ENCODE results near the gene PPP2R2B. TPM values are rescaled to one million over a fixed set of nuclear protein-coding genes. Genes with fewer than 3 reads are reported as not detected.

The PPP2R2B gene
- total RNA-seq, 4 donors from 2014 or later: 0.53 to 2.0 (median 1.1) TPM

DNA sequence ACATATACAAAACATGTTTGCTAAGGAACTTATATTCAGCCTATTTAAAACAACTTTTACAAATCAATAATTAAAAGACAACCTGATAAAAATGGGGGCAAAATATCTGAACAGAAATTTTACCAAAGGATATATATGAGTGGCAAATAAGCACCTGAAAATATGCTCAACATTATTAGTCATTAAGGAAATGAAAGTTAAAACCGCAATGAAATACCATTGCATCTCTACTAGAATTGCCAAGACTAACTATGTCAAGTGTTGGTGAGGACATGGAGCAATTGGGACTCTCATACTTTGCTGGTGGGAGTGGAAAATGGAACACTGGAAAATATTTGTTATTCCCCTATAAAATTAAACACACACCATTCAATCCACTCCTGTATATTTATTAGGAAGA, 26.3 kb upstream of the PPP2R2B start:
- no peaks in the 10 kb centered on the region for H3K4me1 ChIP-seq
- no peak overlapping the region for H3K4me3 ChIP-seq
- no peak for TF ChIP-seq POLR2A (IDR thresholded peaks at IDR 0.05)
- TF ChIP-seq, protein P1, sequence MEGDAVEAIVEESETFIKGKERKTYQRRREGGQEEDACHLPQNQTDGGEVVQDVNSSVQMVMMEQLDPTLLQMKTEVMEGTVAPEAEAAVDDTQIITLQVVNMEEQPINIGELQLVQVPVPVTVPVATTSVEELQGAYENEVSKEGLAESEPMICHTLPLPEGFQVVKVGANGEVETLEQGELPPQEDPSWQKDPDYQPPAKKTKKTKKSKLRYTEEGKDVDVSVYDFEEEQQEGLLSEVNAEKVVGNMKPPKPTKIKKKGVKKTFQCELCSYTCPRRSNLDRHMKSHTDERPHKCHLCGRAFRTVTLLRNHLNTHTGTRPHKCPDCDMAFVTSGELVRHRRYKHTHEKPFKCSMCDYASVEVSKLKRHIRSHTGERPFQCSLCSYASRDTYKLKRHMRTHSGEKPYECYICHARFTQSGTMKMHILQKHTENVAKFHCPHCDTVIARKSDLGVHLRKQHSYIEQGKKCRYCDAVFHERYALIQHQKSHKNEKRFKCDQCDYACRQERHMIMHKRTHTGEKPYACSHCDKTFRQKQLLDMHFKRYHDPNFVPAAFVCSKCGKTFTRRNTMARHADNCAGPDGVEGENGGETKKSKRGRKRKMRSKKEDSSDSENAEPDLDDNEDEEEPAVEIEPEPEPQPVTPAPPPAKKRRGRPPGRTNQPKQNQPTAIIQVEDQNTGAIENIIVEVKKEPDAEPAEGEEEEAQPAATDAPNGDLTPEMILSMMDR (IDR thresholded peaks at IDR 0.05): no peak
- 93 to 100% methylated on average over 1 of the region's 1 CpG for WGBS, 2 donors
- intact Hi-C loops (cut with DNase I): no loop called here
- no peaks in the 10 kb centered on the region for H3K9me3 ChIP-seq
- no peak overlapping the region for H3K27ac ChIP-seq
- DNase-seq: no peak
- H3K27me3 ChIP-seq: no peaks in the 10 kb centered on the region
- no peaks in the 10 kb centered on the region for H3K36me3 ChIP-seq

DNA sequence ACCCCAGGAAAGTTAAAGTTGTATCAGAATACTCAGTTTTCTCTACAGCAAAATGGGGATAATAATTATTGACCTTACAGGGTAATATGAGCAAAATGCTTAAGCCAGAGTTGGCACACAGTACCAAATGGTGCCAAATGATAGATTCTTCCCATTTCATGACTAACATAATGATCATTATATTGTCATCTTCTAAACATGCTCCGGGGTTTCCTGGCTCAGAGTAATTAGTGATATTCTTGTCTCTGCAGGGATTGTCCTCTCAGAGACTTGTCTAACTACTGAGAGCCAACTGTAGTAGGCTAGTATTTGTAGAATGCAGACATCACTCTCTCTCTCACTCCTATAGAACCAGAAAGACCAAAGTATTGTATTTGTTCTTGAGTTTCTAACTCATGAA, 25.2 kb upstream of the PPP2R2B start:
- WGBS, 2 donors: 25 to 45% methylated on average over 1 of the region's 1 CpG
- H3K27ac ChIP-seq: no peak overlapping the region
- no peak for TF ChIP-seq POLR2A (IDR thresholded peaks at IDR 0.05)
- TF ChIP-seq, protein P1 (IDR thresholded peaks at IDR 0.05): no peak
- no peak overlapping the region for H3K4me3 ChIP-seq
- H3K36me3 ChIP-seq: no peaks in the 10 kb centered on the region
- DNase-seq: no peak
- no peaks in the 10 kb centered on the region for H3K4me1 ChIP-seq
- intact Hi-C loops (cut with DNase I): no loop called here
- H3K27me3 ChIP-seq: no peaks in the 10 kb centered on the region
- H3K9me3 ChIP-seq: no peaks in the 10 kb centered on the region

DNA sequence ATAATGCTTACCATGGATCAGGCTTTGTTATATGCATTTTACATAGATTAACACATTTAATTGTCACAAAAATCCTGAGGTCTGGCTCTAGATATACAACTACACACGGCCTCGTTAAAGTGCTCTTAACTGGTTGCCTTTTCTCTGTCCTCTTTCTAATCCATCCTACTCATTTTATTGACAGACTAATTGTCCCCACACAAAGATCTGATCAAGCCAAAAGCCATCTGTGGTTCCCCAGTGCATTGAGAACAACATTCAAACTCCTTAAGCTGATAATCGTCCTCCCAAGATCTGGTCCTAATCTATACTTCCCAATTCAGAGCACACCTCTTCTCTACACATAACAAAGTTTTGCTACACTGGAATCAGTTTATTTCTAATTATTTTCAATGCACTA, 23.9 kb upstream of the PPP2R2B start:
- WGBS, 2 donors: 79 to 80% methylated on average over 3 of the region's 3 CpGs
- DNase-seq: no peak
- intact Hi-C loops (cut with DNase I): no loop called here
- H3K27ac ChIP-seq: no peak overlapping the region
- no peak overlapping the region for H3K4me3 ChIP-seq
- H3K4me1 ChIP-seq: no peaks in the 10 kb centered on the region
- TF ChIP-seq, protein P1 (IDR thresholded peaks at IDR 0.05): no peak
- no peak for TF ChIP-seq POLR2A (IDR thresholded peaks at IDR 0.05)
- no peaks in the 10 kb centered on the region for H3K36me3 ChIP-seq
- H3K9me3 ChIP-seq: no peaks in the 10 kb centered on the region
- H3K27me3 ChIP-seq: no peaks in the 10 kb centered on the region

DNA sequence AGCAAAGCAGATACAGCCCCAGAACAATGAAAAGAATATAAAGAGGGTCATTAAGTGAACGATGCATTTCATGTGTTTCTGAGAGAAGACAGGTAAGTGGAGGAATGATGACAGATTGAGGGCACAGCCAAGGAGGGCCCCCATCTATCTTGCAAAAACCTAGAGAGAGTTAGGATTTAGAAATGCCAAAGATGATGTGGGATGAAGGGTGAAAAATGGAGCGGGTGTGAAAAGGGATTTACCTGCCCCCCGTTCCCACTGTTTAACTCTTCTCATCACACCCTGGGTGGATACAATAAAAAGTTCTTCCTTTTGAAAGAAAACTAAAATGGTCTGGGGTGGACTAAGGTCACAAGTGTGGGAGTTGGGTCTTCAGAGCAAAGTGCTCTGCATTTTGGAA, 18.5 kb upstream of the PPP2R2B start:
- no peak for TF ChIP-seq POLR2A (IDR thresholded peaks at IDR 0.05)
- no peak overlapping the region for H3K27ac ChIP-seq
- H3K27me3 ChIP-seq: no peaks in the 10 kb centered on the region
- H3K4me3 ChIP-seq: no peak overlapping the region
- intact Hi-C loops (cut with DNase I): no loop called here
- DNase-seq: no peak
- 75 to 89% methylated on average over 3 of the region's 3 CpGs for WGBS, 2 donors
- no peaks in the 10 kb centered on the region for H3K9me3 ChIP-seq
- H3K4me1 ChIP-seq: no peaks in the 10 kb centered on the region
- H3K36me3 ChIP-seq: no peaks in the 10 kb centered on the region

DNA sequence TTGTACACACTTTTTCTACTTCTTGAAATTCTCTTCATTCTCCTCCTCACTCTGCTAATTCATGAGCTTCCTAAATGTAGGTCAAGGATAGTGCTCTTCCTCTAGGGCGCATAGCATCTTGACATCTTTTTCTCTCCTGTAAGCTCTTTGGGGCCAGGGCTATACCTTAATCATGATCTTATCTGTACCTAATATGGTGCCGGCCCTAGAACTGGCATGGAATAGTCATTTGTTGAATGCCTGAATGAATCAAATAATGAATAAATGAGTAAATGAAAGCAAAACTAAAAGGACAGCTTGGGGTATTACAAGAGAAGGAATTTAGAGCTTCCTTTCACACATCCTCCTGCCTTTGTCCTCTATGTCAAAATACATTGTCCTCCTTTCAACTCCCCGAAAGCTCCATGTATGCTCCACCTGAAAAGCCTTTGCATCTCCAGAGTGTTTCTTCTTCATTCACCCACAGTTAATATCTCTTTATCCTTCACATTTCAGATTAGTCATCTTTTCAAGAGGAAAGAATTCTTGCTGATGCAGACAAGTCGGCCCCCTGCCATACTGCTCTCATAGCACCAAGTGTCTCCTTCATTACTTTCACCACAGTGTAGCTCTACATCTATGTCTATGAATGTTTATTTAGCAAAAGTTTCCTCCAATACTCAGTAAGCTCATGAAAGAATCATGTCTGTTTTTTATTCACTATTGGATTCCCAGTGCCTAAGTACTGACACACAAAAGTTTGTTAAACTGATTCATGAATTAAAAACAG, 16.4 kb upstream of the PPP2R2B start:
- Histone ChIP-seq H3K27ac (no peak overlapping the region), H3K4me1 (peaks cover 0 to 4% (median 0%) of the 10 kb centered on the region in 3 donors), H3K9me3 (no peaks in the 10 kb centered on the region), H3K4me3 (no peak overlapping the region), H3K36me3 (no peaks in the 10 kb centered on the region), H3K27me3 (no peaks in the 10 kb centered on the region)
- intact Hi-C loops (cut with DNase I): no loop called here
- 72 to 75% methylated on average over 4 of the region's 4 CpGs for WGBS, 2 donors
- no peak for DNase-seq
- no peak for TF ChIP-seq POLR2A (IDR thresholded peaks at IDR 0.05)
- TF ChIP-seq, protein P1 (IDR thresholded peaks at IDR 0.05): no peak

Measured in esophagus squamous epithelium (tissue), 5 donors.